NOMO-1 treated with DMSO at 0.1 percent for 48 hours (cell line): ENCODE results near the gene ERC2.

Experiments
- DNase-seq: peaks from one replicate; lab custom pipeline; 2025; ENCODE audit not compliant: unreplicated experiment; lab: John Stamatoyannopoulos, UW

ERC2 gene

DNA sequence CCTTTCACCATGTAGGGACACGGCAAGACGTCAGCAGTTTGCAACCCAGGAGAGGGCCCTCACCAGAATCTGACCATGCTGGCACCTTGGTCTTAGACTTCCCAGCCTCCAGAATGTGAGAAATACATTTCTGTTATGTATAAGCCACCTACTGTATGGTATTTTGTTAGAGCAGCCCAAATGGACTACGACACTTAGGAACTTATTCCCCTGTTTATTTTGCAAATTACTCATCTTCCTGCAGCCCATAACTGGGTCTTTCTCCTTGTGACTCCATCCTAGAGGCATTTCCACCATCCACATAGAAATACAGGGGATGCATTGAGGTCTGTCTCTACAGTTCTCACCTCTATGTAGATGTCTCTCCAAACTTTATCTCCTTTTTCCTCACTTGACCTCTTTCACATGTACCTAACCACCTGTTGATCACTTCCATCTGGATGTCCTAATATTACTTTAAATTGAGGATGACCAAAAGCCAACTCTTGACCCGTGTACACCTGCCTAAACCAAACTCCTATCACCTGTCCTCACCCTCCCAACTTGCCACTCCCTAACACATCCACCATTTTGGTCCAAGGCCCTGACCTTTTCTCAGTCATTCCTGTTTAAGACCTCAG lies 575.1 kb downstream of the ERC2 start:
- DNase-seq = no peak

- DNase-seq = no peak
Measured at GRCh38 chr3:55891106-55891505, 577.2 kb downstream of the ERC2 start.

DNA sequence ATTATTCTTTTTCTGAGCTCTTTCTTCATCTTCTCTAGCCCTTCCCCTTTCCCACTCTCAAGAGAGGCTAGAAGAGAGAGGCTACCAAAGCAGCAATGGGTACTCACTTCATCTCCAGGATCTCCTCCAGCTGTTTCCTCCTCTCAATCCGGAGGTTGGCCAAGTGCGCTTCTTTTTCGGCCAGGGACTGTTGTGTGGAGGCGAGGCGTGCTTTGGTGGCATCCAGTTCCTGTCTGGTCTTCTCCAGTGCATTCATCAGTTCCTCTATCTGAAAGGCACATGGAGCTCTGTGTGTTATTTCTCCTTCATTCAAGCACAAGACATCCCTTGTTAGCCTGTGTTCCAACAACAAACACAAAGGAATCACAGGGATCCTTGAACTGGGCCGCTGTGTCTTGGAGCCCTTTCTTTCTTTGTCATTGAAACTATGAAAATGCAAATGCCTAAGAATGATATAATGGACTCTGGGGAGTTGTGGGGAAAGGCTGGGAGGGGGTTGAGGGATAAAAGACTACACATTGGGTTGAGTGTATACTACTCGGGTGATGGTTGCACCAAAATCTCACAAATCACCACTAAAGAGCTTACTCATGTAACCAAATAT lies 579.9 kb downstream of the ERC2 start:
- peak; percentile 75 for DNase-seq

GRCh38 chr3:55885721-55886120 lies 582.5 kb downstream of the ERC2 start:
- peak; percentile 87 for DNase-seq

GRCh38 chr3:55884491-55885285 lies 583.6 kb downstream of the ERC2 start:
- no peak for DNase-seq

DNA sequence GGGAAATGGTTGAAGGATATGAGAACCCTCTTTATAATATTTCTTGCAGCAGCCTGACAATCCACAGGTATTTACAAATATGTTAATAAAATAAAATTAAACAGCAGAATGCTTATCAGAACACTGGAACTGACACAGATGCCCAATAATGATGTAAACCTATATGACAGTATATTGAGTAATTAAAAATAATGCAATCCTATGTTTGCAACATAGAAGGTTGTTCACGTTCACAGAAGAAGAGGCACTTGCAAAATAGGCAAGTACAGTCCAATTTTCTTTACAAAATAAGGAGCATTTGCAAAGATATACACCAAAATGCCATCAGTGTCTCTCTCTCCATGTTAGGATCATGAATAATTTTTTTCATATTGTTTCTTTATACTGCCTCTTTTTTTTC lies 584.2 kb downstream of the ERC2 start:
- DNase-seq = peak; percentile 53

DNA sequence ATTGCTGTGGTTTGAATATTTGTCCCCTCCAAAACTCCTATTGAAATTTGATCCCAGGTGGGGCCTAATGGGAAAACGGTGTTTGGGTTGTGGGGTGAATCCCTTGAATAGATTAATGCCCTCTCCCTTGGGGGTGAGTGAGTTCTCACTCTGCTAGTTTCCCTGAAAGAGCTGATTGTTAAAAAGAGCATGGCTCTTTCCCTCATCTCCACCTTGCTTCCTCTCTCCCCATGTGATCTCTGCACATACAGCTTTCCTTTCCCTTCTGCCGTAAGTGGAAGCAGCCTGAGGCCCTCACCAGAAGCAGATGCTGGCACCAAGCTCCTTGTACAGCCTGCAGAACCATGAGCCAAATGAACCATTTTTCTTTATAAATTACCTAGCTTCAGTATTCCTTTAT lies 586.3 kb downstream of the ERC2 start:
- DNase-seq = no peak

DNA sequence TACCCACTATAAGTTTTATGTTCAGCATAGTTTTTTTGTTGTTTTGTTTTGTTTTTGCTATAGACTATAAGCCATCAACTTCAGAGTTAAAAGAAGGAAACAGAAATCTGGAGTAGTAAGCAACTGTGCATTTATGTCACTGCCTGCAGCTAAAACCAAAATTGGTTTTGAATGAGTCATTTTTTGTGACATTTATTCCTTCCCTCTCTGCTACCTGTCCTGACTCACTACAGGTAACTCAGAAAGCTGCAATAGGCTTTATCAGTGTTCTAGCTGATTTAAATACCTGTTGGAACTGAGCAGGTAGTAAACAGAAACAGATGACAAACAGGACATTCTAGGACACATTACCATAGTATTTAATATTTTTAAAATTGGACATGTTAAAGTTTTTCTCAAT lies 587.9 kb downstream of the ERC2 start:
- no peak for DNase-seq

DNA sequence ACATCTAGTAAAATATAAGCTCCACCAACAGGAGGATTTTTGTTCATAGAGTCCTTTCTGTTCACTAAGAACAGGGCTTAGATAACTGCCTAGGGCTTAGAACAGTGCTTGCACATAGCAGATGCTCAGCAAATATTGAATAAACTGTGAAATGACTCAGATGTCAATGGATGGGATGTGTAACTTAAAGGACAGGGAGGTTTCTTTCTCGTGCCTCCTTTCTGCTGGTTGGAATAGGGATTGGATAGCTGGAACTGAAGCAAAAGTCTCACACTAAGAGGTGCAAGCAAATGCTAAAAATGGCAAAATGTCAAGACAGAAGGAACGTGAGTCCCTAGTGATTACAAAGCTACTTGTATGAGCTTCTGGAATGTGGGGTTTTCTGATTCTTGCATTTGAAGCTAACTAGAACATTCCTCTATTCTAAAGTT lies 588.4 kb downstream of the ERC2 start:
- DNase-seq = no peak

DNA sequence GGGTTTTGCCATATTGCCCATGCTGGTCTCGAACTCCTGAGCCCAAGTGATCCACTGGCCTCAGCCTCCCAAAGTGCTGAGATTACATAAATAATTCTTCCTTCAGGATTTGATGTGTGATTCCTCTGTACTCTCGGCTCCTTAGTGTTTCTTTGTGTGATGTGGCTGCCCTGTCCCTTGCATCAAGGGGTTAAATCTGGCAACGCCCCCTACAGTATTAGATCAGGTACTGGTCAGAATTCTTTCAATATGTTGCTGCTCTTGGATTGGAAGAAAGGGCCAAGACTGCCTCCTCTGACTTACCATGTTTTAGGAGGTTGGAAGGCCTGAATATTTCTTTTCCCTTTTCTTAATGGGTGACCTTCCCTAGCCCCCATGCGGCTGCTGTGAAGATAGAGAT lies 590.6 kb downstream of the ERC2 start:
- no peak for DNase-seq

DNA sequence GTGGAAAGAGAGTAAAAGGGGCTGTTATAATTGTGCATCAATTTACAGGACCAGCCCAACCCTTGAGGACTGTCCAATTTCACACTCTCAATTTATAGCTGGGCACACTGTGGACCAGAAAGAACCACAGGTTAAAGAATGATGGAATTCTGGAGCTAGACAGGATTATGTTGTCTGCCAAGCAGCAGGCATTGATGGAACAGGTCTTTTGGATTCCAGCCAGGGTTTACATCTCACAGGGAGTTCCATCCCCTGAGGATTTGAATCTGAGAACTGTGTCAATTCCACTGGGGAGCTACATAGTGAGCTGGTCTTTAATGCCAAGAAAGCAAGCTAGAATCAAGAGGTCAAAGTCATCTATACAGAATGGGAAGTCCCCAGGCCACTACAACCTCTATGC lies 591.7 kb downstream of the ERC2 start:
- DNase-seq = no peak

DNA sequence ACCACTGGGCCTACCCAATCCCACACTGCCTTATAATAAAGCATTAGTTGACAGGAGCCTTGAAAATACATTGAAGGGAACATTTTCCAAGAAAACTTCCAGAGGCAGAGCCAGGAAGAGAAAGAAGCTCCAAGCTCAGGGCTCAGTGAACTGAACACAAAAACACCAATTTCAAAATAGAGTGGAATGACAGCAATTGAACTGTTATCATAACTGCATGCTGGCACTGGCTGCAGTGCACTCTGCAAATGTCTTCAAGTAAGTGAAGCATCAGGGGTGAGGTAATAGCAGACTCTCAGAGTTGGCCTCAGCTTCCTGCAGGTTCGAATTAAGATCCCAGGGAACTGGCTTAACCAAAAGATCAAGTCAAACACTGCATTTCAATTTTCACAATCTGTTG lies 593.2 kb downstream of the ERC2 start:
- DNase-seq = no peak

DNA sequence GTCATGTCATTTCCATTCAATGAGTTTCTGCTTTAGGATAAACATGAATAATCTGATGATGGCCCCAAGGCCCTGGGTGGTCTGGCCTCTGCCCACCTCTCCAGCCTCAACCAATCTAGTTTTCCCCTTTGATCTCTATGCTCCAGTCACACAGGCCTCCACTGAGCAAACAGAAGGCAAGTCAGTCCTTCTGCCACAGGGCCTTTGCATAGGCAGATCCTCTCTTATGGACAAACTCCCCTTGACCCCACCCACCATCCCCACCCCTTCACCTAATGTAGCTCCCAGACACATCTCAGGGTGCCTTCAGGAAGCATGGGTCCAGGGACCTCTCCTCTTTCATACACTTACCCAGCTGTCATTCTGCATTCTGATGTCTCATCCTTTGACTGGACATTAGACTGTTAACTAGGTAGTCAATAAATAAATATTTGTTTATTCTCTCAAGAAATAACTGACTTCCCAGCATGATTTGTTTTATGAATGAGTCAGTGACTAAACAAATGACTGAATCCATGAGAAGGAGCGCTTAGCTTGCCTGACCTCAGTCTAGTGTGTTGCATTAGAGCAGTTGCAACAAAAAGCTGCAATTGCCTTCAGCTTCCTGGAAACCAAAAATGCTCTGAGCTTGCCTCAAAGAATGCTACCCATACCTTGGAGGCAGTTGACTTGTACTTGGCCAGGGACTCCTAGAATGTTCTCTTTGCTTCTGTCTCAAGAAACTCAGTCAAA lies 594.6 kb downstream of the ERC2 start:
- no peak for DNase-seq

GRCh38 chr3:55870594-55870993 lies 597.7 kb downstream of the ERC2 start:
- no peak for DNase-seq

DNA sequence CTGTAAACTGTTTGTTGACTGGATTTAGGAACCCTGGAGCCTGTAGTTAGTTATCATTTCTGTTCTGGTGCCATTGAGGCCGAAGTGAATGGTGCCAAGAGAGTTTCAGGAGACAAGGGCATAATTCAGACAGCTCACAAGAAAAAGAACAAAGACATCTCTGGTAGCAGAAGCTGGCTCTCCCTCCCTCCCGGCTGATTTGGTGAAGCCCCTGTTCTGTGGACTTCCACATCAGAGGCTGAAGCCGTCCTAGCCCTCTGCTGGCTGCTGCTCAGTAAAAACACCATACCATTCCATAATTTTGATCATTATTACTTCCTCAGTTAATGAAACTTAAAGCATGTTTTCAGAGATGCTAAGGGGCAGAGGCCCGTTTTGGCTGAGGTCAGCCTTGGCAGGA lies 599.9 kb downstream of the ERC2 start:
- DNase-seq = no peak

- no peak for DNase-seq
Measured at GRCh38 chr3:55863028-55863427, 605.2 kb downstream of the ERC2 start.

GRCh38 chr3:55860049-55860721 lies 608.1 kb downstream of the ERC2 start:
- DNase-seq = no peak

DNA sequence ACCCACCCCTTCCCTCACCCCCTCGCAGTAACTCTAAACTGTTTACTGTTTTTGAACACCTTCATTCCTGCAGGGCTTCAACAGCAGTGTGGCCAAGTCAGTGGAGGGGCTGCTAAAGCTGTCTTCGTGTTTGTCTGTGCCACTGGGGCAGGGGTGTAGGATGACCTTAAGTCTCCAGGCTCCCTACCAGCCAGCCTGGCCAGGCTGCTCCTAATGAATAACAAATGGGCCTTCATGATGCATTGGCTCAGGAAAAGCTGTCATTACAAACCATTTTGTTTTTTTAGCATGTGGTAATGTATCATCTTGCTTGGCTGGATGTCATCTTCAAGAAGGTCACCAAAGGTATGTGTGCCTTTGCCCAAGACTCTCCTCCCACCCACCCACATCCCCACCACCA lies 609.0 kb downstream of the ERC2 start:
- no peak for DNase-seq

DNA sequence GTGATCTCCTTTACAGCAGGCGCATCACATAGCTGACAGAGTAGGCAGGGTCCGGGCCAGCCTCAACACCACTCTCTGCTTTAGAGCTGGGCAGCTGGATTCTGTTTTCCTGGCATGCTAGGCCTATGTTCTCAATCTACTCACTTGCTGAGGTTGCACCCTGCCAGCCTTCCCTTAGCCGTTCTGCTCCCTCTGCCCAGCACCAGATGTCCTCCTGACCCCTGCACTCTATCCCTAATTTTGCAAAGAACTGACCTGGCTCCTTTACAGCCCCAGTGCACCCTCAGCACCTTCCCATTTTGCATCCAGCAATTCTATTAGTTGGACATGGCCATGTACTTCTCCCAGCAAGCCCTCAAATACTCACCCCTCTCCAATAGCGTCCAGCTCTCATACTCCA lies 609.5 kb downstream of the ERC2 start:
- DNase-seq = no peak

DNA sequence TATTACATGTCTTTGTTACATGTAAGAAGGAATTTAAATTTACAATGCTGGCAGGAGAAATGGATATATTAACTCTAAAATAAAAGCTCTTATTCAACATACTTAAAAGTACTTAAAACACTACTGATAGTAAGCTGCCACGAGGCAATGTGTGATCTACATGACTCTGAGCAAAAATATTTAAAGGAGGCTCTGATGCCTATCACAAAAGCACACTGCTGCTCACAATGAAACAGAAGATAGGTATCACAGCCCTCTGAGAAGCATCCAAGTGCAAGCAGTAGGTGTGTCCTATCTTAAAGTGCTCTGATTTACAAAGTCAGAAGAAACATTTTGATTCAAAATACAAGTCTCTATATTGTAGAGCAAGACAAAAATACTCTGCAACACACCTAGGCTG lies 610.0 kb downstream of the ERC2 start:
- DNase-seq = no peak

DNA sequence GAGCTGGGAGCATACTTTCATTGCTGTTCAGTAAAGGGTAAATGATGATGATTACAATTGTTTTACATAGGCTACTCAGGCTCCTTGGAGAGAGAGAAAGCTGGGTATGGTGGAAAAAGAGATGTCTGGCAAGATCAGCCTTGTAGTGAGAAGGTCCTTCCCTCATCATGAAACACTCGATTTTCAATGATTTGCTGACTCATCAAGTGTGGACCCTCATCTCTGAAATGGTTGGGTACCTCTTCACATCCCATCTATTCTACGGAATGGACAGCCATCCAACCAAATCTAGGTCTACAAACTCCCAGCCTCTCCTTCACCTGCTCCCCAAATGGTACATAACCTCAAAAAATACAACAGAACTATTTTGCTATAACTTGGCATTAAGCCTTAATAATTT lies 610.6 kb downstream of the ERC2 start:
- no peak for DNase-seq
